PFSK-1 (cell line): ENCODE measurements around the gene SYNGAP1.

ENCODE experiments used
- FOXP2 ChIP-seq: optimal IDR thresholded peaks from 2 replicates; pipeline ENCODE3; 2011; ENCODE audit warnings: borderline replicate concordance, control low read depth, inconsistent platforms; ENCODE audit not compliant: insufficient read depth; ENCODE audit errors: extremely low read length, extremely low read depth
- POLR2AphosphoS5 ChIP-seq: IDR thresholded peaks from 2 replicates; pipeline ENCODE4 v1.6.1; 2012; ENCODE audit warnings: low read depth, mild to moderate bottlenecking, control low read depth, low read length, moderate library complexity
- SIN3A ChIP-seq: IDR thresholded peaks from 2 replicates; pipeline ENCODE4 v1.6.1; 2012; ENCODE audit warnings: mild to moderate bottlenecking, low read length, moderate library complexity, borderline replicate concordance; ENCODE audit not compliant: insufficient read depth
- TAF1 ChIP-seq: IDR thresholded peaks from 2 replicates; pipeline ENCODE4 v1.6.1; 2012; ENCODE audit warnings: low read length, control low read depth, borderline replicate concordance; ENCODE audit not compliant: insufficient read depth
- TF ChIP-seq, protein P1 (sequence below), 2 experiments: IDR thresholded peaks; 2 replicates each; pipeline versions ENCODE4 v1.6.1 to v1.8.0; 2011 to 2012; ENCODE audit warnings: low read depth in 2 of 2, low read length in 2 of 2, control low read depth in 1 of 2, inconsistent platforms in 1 of 2, mild to moderate bottlenecking in 1 of 2, moderate library complexity in 1 of 2; ENCODE audit not compliant: insufficient read depth in 1 of 2

Gene SYNGAP1

DNA sequence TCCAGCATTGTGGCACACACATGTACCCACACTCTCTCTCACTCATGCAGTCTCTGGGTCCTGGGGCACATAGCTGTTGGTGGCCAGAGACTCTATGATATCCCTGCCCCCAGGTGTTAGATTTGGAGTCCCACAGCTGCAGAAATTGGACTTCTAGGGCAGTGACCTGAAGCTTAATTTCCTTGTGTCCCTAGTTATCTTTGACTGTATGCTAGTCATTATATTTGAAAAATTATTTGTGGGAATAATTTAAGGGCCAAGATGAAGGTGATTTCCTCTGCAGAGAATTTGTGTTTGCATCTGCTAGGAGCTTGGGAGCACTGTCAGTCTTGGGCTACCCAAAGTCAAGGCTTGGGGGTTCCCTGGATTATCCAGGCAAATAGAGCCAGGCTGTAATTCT is 84.6 kb downstream of the SYNGAP1 start:
- TF ChIP-seq, protein P1, sequence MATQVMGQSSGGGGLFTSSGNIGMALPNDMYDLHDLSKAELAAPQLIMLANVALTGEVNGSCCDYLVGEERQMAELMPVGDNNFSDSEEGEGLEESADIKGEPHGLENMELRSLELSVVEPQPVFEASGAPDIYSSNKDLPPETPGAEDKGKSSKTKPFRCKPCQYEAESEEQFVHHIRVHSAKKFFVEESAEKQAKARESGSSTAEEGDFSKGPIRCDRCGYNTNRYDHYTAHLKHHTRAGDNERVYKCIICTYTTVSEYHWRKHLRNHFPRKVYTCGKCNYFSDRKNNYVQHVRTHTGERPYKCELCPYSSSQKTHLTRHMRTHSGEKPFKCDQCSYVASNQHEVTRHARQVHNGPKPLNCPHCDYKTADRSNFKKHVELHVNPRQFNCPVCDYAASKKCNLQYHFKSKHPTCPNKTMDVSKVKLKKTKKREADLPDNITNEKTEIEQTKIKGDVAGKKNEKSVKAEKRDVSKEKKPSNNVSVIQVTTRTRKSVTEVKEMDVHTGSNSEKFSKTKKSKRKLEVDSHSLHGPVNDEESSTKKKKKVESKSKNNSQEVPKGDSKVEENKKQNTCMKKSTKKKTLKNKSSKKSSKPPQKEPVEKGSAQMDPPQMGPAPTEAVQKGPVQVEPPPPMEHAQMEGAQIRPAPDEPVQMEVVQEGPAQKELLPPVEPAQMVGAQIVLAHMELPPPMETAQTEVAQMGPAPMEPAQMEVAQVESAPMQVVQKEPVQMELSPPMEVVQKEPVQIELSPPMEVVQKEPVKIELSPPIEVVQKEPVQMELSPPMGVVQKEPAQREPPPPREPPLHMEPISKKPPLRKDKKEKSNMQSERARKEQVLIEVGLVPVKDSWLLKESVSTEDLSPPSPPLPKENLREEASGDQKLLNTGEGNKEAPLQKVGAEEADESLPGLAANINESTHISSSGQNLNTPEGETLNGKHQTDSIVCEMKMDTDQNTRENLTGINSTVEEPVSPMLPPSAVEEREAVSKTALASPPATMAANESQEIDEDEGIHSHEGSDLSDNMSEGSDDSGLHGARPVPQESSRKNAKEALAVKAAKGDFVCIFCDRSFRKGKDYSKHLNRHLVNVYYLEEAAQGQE (IDR thresholded peaks at IDR 0.05; ENCODE audit: insufficient read depth in 1 of 2, low read depth in 2 of 2, low read length in 2 of 2): no peak
- TF ChIP-seq SIN3A: no peak
- no peak for TF ChIP-seq FOXP2
- no peak for TF ChIP-seq TAF1
- TF ChIP-seq POLR2AphosphoS5: no peak
